Muscle of leg (tissue), 16 donors: ENCODE measurements around the gene GJA4. TPM values are rescaled to one million over a fixed set of nuclear protein-coding genes. Genes with fewer than 3 reads are reported as not detected.

Source experiments
- DNase-seq: peaks from one replicate; pipeline ENCODE4 v3.0.0; 2013
- H3K27ac ChIP-seq: one replicate; pipeline ENCODE4 v1.5.1; 2013; ENCODE audit warnings: mild to moderate bottlenecking, low read length, control low read depth
- H3K27me3 ChIP-seq: one replicate; pipeline ENCODE4 v1.6.1; 2013; ENCODE audit warnings: low read length; ENCODE audit not compliant: control insufficient read depth, insufficient read depth
- H3K36me3 ChIP-seq: one replicate; pipeline ENCODE4 v1.6.1; 2013; ENCODE audit warnings: low read length; ENCODE audit not compliant: control insufficient read depth, insufficient read depth
- H3K4me1 ChIP-seq: one replicate; pipeline ENCODE4 v1.6.1; 2013; ENCODE audit warnings: low read length; ENCODE audit not compliant: control insufficient read depth, insufficient read depth
- H3K4me3 ChIP-seq: one replicate; pipeline ENCODE4 v1.5.1; 2013; ENCODE audit warnings: low read length, control low read depth
- H3K9me3 ChIP-seq: replicated peaks from 2 replicates; pipeline ENCODE4 v1.6.1; 2013; ENCODE audit warnings: low read depth, low read length; ENCODE audit not compliant: control insufficient read depth
- WGBS: methylation state at CpG from one replicate; pipeline ENCODE4 v1.1.5; 2013; ENCODE audit warnings: missing lambda C conversion rate; ENCODE audit not compliant: insufficient coverage; 5-methylcytosine and 5-hydroxymethylcytosine counted together
- long read RNA-seq, 11 donors: transcript quantifications; one replicate each; lab custom pipeline, GENCODE V29; 2026
- polyA plus RNA-seq, 8 donors: library from polyadenylated mRNA; unstranded; fragments of 120-200 nt; gene quantifications; one replicate each; pipeline versions ENCODE4 v1.2.1 to v1.2.3, GENCODE V29; 2013; ENCODE audit warnings: inconsistent platforms in 1 of 8, low replicate concordance in 1 of 8; ENCODE audit not compliant: insufficient read length in 8 of 8, insufficient read depth in 1 of 8
- total RNA-seq: library from RNA; stranded (reverse); fragments of 120-200 nt; gene quantifications from one replicate; pipeline ENCODE4 v1.2.4, GENCODE V29; 2013

GJA4 gene
- total RNA-seq, result 31.4 TPM
- polyA plus RNA-seq, result 10 to 100 TPM; 33.1 to 53.9 (median 36.8) TPM
- long read RNA-seq, donor 1, partial matches to known transcripts, result 0 of 3 reads
- long read RNA-seq, donor 1, other reads (novel, unspliced or antisense), result 0 of 3 reads
- long read RNA-seq, donor 2, partial matches to known transcripts, result 0 of 1 reads
- long read RNA-seq, donor 2, other reads (novel, unspliced or antisense), result 0 of 1 reads
- long read RNA-seq, donor 3, transcript GJA4-201 (2 exons, 1,622 nt), result major isoform, 10 of 21 reads
- long read RNA-seq, donor 3, partial matches to known transcripts, result 11 of 21 reads
- long read RNA-seq, donor 3, other reads (novel, unspliced or antisense), result 0 of 21 reads
- long read RNA-seq, donor 4, transcript GJA4-201 (2 exons, 1,622 nt), result major isoform, 9 of 27 reads
- long read RNA-seq, donor 4, partial matches to known transcripts, result 16 of 27 reads
- long read RNA-seq, donor 4, other reads (novel, unspliced or antisense), result 0 of 27 reads
- long read RNA-seq, donor 5, transcript GJA4-201 (2 exons, 1,622 nt), result major isoform, 18 of 23 reads
- long read RNA-seq, donor 5, transcript GJA4-202 (2 exons, 1,059 nt), result minor isoform, 5 of 23 reads
- long read RNA-seq, donor 5, partial matches to known transcripts, result 0 of 23 reads
- long read RNA-seq, donor 5, other reads (novel, unspliced or antisense), result 0 of 23 reads
- long read RNA-seq, donor 6, transcript GJA4-201 (2 exons, 1,622 nt), result major isoform, 16 of 20 reads
- long read RNA-seq, donor 6, partial matches to known transcripts, result 0 of 20 reads
- long read RNA-seq, donor 6, other reads (novel, unspliced or antisense), result 0 of 20 reads
- long read RNA-seq, donor 7, transcript GJA4-201 (2 exons, 1,622 nt), result major isoform, 13 of 16 reads
- long read RNA-seq, donor 7, partial matches to known transcripts, result 0 of 16 reads
- long read RNA-seq, donor 7, other reads (novel, unspliced or antisense), result 0 of 16 reads
- long read RNA-seq, donor 8, transcript GJA4-201 (2 exons, 1,622 nt), result major isoform, 7 of 8 reads
- long read RNA-seq, donor 8, partial matches to known transcripts, result 0 of 8 reads
- long read RNA-seq, donor 8, other reads (novel, unspliced or antisense), result 0 of 8 reads
- long read RNA-seq, donor 9, transcript GJA4-201 (2 exons, 1,622 nt), result major isoform, 5 of 31 reads
- long read RNA-seq, donor 9, partial matches to known transcripts, result 24 of 31 reads
- long read RNA-seq, donor 9, other reads (novel, unspliced or antisense), result 0 of 31 reads
- long read RNA-seq, donor 10, transcript GJA4-201 (2 exons, 1,622 nt), result major isoform, 8 of 40 reads
- long read RNA-seq, donor 10, partial matches to known transcripts, result 29 of 40 reads
- long read RNA-seq, donor 10, other reads (novel, unspliced or antisense), result 0 of 40 reads
- long read RNA-seq, donor 11, transcript GJA4-201 (2 exons, 1,622 nt), result major isoform, 10 of 11 reads
- long read RNA-seq, donor 11, partial matches to known transcripts, result 0 of 11 reads
- long read RNA-seq, donor 11, other reads (novel, unspliced or antisense), result 0 of 11 reads

DNA sequence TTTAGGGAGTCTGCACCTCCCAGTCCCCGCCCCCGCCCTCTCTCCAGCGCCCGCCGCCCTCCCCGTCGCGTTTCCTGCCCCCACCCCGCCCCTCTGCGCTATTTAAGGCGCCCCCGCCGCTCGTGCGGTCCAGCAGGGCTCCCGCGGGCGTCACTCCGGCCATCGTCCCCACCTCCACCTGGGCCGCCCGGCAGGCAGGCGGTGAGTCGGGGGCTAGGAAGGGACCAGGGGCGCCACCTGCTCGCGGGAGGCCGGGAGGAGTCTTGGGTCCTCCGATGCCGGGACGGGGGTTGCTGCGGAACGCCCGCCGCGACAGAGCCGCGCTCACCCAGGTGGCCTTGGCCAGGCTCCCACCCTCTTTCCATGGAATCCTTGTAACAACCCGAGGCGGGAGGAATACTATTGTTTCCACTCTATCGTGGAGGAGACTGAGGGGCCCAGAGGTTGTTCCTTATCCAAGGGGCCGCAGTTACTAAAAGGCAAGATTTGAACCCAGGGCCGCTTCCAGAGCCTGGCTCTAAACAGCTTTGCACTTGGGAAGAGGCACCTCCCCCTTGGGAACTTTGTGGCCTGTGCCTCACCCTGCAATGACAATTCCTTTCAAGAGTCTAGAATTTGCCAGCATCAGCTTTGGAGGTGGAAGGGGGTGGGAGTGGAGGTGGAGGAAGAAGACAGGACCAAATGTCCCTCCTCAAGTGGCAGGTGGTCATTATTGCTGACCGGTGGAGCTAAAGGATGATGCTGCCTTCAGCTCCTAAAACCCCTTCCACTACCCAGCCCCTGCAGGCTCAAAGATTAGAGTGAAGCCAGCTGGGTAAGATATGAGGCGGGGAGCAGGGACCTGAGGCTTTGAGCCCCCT is at the start of gene GJA4:
Gene GJA4 (plus strand): TSS at position 132 of the 860 bp plus-strand sequence. CDS start 1,215 bp downstream, outside the sequence.
- WGBS, result 10% methylated on average over 20 of the region's 45 CpGs
- no peak within 1 kb of the TSS for H3K27ac ChIP-seq

DNA sequence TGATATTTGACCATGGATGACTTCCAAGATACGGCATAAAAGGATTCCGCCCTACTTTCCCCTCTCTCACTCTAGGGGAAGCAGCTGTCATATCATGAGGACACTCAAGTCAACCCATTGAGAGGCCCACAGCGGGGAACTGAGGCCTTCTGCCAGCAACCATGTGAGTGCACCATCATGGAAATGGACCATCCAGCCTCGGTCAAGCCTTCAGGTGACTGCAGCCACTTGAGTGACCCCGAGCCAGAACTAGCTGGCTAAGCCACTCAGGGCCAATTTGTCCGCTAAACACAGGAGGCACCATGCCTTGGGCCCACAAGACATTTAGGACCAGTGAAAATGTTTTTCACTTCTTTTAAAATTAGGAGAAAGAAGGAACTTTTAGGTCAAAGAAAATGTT is 49.0 kb upstream of the GJA4 start:
- H3K4me3 ChIP-seq, result no peak overlapping the region
- H3K27ac ChIP-seq, result no peak overlapping the region
- H3K36me3 ChIP-seq, result no peaks in the 10 kb centered on the region
- no peak for DNase-seq
- peaks cover 24% of the 10 kb centered on the region for H3K27me3 ChIP-seq
- peaks cover 3% of the 10 kb centered on the region for H3K4me1 ChIP-seq
- 73% methylated on average over 2 of the region's 6 CpGs for WGBS
- H3K9me3 ChIP-seq, result no peaks in the 10 kb centered on the region

More for the DNA sequence above, at the start of gene GJA4:
- Histone ChIP-seq H3K4me1 (peaks cover 8% of the 10 kb centered on the region), H3K4me3 (peak within 1 kb of the TSS; percentile 39), H3K9me3 (no peaks in the 10 kb centered on the region), H3K36me3 (peaks cover 4% of the 10 kb centered on the region), H3K27me3 (peaks cover 26% of the 10 kb centered on the region)
- DNase-seq, result no peak

DNA sequence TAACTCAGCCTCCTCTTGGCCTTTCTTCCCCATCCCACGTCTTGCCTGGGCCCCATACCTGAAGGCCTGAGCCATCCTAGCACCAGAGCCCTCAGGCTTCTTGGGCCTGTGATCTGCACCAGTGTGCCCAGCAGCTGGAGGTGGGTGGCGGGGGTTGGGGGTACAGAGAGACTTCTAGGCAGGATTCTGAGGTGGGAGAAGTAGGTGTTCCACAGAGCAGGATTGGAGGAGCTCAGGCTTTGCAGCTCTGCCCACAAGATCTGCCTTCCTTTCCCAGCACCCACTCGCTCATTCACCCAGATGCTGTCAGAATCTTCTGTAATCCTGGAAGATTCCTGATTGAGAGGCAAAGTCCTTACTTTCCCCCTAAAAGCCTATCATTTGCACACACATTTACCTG is 47.9 kb upstream of the GJA4 start:
- H3K4me1 ChIP-seq, result peaks cover 3% of the 10 kb centered on the region
- H3K27me3 ChIP-seq, result peaks cover 24% of the 10 kb centered on the region

DNA sequence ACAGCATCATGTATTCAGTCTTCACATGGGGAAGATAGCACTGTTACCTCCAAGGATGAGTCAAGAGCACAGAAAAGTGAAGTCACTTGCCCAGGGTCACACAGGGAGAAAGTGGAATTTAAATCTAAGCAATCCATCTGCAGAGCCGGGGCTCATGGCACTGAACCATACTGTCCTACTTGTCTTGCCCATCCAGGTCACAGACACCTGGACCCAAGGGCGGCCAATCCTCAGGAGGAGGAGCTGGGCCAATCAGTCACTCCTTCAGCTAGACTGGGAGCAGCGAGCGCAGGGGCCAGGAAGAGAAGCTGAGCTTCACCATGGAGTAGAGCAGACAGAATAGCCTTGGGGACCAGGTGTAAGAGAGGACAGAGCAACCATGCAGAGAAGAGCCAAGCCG is 47.1 kb upstream of the GJA4 start:
- Histone ChIP-seq H3K9me3 (no peaks in the 10 kb centered on the region), H3K4me1 (peaks cover 3% of the 10 kb centered on the region), H3K4me3 (no peak overlapping the region), H3K36me3 (no peaks in the 10 kb centered on the region), H3K27ac (no peak overlapping the region), H3K27me3 (peaks cover 22% of the 10 kb centered on the region)
- DNase-seq, result no peak
- WGBS, result 70% methylated on average over 5 of the region's 5 CpGs

More for the DNA sequence above, 47.9 kb upstream of the GJA4 start:
- no peak overlapping the region for H3K4me3 ChIP-seq
- H3K27ac ChIP-seq, result no peak overlapping the region
- no peak for DNase-seq
- no peaks in the 10 kb centered on the region for H3K9me3 ChIP-seq
- no peaks in the 10 kb centered on the region for H3K36me3 ChIP-seq
- no CpG with 5 or more reads among the region's 3 CpGs for WGBS

GRCh38 chr1:34746101-34746500 is 46.7 kb upstream of the GJA4 start:
- Histone ChIP-seq H3K36me3 (no peaks in the 10 kb centered on the region), H3K9me3 (no peaks in the 10 kb centered on the region), H3K4me1 (peaks cover 3% of the 10 kb centered on the region), H3K4me3 (no peak overlapping the region), H3K27ac (no peak overlapping the region), H3K27me3 (peaks cover 22% of the 10 kb centered on the region)
- no peak for DNase-seq
- 93% methylated on average over 3 of the region's 4 CpGs for WGBS

DNA sequence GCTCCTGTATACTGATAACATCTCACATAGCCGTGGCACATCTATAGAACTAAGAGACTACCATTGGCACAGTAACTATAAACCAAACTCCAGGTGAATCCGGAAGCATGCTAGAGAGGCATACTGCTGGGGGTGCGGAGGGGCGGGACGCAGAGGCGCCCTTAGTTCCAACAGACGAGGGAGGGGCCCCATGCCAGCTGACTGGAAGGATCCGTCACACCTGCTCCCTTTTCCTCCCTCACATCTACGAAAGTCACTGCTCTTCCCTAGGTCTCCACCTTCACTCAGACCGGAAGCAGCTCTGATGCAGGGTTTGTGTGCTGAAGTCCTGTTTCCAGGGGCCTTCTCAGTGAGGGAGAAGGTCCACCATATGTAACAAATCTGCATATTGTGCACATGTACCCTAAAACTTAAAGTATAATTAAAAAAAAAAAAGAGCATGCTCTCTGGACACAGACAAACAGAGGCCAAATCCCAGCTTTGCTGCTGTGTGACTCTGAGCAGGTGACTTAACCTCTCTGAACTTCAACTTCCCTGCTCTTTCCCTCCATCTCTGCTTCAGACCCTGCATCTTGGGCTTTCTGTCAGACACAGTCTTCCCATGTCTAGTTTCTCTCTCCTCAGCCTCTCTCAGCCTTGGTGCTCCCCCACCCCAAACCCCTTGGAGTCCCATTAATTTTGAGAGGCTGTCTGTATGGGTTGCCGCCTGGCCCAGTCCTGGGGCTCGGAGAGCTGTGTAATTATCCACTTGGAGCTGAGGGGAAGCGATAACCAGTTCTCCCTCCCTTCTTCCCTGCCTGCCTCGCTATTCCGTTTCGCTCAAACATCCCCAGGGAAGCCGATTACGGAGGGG is 45.8 kb upstream of the GJA4 start:
- Histone ChIP-seq H3K9me3 (no peaks in the 10 kb centered on the region), H3K27ac (no peak overlapping the region), H3K36me3 (no peaks in the 10 kb centered on the region), H3K4me1 (peaks cover 3% of the 10 kb centered on the region), H3K27me3 (peaks cover 21% of the 10 kb centered on the region), H3K4me3 (no peak overlapping the region)
- no peak for DNase-seq
- 59% methylated on average over 8 of the region's 18 CpGs for WGBS

GRCh38 chr1:34747638-34747941 is 45.2 kb upstream of the GJA4 start:
- H3K4me1 ChIP-seq, result no peaks in the 10 kb centered on the region
- DNase-seq, result no peak
- WGBS, result 49% methylated on average over 4 of the region's 6 CpGs
- H3K4me3 ChIP-seq, result no peak overlapping the region
- peaks cover 17% of the 10 kb centered on the region for H3K27me3 ChIP-seq
- no peak overlapping the region for H3K27ac ChIP-seq
- no peaks in the 10 kb centered on the region for H3K36me3 ChIP-seq
- no peaks in the 10 kb centered on the region for H3K9me3 ChIP-seq

- H3K4me3 ChIP-seq, result no peak overlapping the region
- H3K9me3 ChIP-seq, result no peaks in the 10 kb centered on the region
- H3K27me3 ChIP-seq, result peaks cover 14% of the 10 kb centered on the region
- DNase-seq, result no peak
- 66% methylated on average over 6 of the region's 8 CpGs for WGBS
- H3K4me1 ChIP-seq, result no peaks in the 10 kb centered on the region
- no peaks in the 10 kb centered on the region for H3K36me3 ChIP-seq
- H3K27ac ChIP-seq, result no peak overlapping the region
Observed at GRCh38 chr1:34749992-34750391, 42.8 kb upstream of the GJA4 start.
